Endometrial microvascular endothelial cells (primary cell): ENCODE measurements around the gene OR2L2. TPM values are rescaled to one million over a fixed set of nuclear protein-coding genes. Genes with fewer than 3 reads are reported as not detected.
"Not testable (repeated sequence)": the region's sequence is repeated elsewhere in the genome, so short reads cannot be mapped to it uniquely, and the experiment has no call there.

Experiments
- in situ Hi-C: cut with HindIII; loops from 2 replicates; pipeline ENCODE4 v1.10.0; 2017; ENCODE audit warnings: low sequenced_read_pairs, low pct_unique_long_range_greater_than_20kb; ENCODE audit errors: inconsistent ontology term
- total RNA-seq: library from RNA; depleted of rRNA; stranded (reverse); fragments of >200 nt; gene quantifications from one replicate; pipeline ENCODE4 v1.2.3, GENCODE V29; 2015; ENCODE audit errors: inconsistent ontology term

OR2L2 gene, protein sequence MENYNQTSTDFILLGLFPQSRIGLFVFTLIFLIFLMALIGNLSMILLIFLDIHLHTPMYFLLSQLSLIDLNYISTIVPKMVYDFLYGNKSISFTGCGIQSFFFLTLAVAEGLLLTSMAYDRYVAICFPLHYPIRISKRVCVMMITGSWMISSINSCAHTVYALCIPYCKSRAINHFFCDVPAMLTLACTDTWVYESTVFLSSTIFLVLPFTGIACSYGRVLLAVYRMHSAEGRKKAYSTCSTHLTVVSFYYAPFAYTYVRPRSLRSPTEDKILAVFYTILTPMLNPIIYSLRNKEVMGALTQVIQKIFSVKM
- not detected for total RNA-seq

- in situ Hi-C loops = no loop called here
Observed at GRCh38 chr1:248029770-248030169, at the start of gene OR2L2. TSS of gene OR2L2 (plus strand) at chr1:248030070. CDS start at chr1:248038268, 8,198 bp downstream.

- in situ Hi-C loops = no loop called here
Observed at GRCh38 chr1:247992986-247993385, 36.9 kb upstream of the OR2L2 start.

- in situ Hi-C loops = no loop called here
Observed at GRCh38 chr1:247998811-247999210, 31.1 kb upstream of the OR2L2 start.

DNA sequence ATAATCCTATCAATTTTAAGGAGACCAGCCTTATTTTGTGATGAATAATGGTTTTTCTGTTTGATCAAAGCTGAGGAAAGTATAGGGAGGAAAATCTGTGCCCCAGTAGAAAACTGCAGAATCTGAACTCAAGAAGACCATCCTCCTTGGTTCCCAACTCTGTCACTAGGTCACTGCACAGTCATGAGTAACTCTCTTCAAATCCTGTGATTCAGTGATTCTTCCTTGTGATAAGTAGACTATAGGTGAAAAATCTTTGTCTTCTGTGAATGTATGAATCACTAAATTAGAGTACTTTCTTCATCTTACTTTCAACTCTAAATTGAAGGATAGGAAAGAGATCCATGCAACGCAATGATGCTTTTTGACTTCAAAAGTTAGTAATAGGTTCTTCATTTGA is 29.7 kb upstream of the OR2L2 start:
- in situ Hi-C loops = no loop called here

GRCh38 chr1:248007778-248008177 is 22.1 kb upstream of the OR2L2 start:
- in situ Hi-C loops = no loop called here

DNA sequence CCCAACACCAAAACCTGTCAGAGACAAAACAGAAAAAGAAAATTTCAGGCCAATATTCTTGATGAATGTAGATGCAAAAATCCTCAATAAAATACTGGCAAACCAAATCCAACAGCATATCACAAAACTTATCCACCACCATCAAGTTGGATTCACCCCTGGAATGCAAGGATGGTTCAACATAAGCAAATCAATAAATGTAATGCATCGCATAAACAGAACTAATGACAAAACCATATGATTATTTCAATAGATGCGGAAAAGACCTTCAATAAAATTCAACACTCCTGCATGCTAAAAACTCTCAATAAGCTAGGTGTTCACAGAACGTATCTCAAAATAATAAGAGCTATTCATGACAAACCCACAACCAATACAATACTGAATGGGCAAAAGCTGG is 20.2 kb upstream of the OR2L2 start:
- in situ Hi-C loops = no loop called here

- in situ Hi-C loops = no loop called here
Observed at GRCh38 chr1:248013229-248013710, 16.6 kb upstream of the OR2L2 start, which contains the start of gene OR2L5. TSS of gene OR2L5 (plus strand) at chr1:248013660. CDS start at chr1:248021948, 8,288 bp downstream.

DNA sequence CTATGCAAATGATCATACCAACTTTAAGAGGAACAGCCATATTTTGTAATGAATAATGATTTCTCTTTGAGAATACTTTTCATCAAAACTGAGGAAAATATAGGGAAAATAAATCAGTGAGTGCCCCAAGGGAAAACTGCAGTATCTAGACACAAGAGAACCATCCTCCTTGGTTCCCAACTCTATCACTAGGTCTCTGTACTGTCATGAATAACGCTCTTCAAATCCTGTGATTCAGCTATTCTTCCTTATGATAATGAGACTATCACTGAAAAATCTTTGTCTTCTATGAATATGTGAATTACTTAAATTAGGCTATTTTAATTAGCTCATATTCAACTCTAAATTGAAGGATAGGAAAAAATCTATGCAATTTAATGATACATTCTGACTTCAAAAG is 14.1 kb upstream of the OR2L2 start:
- in situ Hi-C loops = no loop called here

DNA sequence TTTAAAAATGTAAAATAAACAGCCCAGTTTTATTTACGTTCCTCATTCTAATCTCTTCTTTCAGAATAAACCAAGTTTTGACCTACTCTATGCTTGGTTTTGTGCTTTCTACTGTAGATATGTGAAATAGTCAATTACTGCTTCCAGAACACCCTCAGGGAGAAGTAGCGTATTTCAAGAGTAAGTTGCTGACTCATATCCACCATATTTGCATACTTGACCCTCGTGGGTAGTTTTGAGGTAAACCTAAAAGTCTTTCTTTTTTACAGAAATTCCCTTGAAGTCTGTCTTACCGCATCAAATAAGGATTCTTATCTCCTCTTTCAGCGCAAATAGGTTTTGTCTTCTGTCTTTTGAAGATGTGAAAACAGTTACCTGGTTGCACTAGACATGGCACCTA is 15.3 kb downstream of the OR2L2 start:
- in situ Hi-C loops = no loop called here

GRCh38 chr1:248046536-248046935 is 16.7 kb downstream of the OR2L2 start, which contains the start of gene OR2L3:
TSS of gene OR2L3 (plus strand) at chr1:248046836. CDS start at chr1:248060682, 13,846 bp downstream.
- in situ Hi-C loops = no loop called here

DNA sequence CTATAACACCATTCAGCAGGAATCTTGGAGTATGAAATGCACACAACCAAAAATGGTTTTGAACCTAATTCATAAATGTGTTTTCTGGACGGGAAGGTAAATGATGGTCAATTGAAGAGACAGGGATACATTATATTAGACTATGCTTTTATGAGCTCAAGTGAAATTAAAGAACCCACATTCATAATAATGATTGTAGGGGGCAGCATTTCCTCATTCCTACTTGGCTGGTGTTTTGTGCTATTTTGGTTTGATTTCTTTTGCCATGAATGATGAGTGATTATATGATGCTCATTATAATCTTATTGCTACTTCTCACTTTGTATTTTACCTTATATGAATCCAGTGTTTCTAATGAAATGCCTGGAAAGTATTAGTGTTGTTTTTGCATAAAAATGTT is 17.1 kb downstream of the OR2L2 start:
- in situ Hi-C loops = no loop called here

DNA sequence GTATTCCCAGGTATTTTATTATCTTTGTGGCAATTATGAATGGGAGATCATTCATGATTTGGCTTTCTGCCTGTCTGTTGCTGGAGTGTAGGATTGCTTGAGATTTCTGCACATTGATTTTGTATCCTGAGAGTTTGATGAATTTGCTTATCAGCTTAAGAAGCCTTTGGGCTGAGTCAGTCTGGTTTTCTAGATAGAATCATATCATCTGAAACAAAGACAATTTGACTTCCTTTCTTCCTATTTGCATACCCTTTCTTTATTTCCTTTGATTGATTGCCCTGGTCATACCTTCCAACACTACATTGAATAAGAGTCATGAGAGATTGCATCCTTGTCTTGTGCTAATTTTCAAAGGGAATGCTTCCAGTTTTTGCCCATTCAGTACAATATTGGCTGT is 24.8 kb downstream of the OR2L2 start:
- in situ Hi-C loops = no loop called here

DNA sequence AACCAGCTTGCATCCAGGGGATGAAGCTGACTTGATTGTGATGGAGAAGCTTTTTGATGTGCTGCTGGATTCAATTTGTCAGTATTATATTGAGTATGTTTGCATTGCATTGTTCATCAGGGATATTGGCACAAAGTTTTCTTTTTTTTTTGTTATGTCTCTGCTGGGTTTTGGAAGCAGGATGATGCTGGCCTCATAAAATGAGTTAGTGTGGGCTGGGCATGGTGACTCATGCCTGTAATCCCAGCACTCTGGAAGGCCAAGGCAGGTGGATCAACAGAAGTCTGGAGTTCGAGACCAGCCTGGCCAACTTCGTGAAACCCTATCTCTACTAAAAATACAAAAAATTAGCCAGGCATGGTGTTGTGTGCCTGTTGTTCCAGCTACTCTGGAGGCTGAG is 25.4 kb downstream of the OR2L2 start:
- in situ Hi-C loops = no loop called here

GRCh38 chr1:248065071-248065470 is 35.2 kb downstream of the OR2L2 start:
- in situ Hi-C loops = no loop called here

DNA sequence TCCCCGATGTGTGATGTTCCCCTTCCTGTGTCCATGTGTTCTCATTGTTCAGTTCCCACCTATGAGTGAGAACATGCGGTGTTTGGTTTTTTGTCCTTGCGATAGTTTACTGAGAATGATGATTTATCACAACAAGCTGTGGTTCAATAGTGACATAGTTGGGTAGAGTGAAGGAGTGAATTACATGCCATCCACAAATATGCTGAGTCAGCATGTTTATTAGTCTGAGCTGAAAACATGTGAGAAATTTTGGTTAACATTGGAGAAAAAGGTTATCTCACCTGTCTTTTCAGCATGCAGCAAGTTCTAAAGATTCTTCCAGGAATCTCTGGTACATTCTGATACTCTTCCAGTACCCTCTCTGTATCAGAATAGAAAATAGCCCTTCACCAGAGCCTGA is 35.7 kb downstream of the OR2L2 start:
- in situ Hi-C loops = no loop called here

DNA sequence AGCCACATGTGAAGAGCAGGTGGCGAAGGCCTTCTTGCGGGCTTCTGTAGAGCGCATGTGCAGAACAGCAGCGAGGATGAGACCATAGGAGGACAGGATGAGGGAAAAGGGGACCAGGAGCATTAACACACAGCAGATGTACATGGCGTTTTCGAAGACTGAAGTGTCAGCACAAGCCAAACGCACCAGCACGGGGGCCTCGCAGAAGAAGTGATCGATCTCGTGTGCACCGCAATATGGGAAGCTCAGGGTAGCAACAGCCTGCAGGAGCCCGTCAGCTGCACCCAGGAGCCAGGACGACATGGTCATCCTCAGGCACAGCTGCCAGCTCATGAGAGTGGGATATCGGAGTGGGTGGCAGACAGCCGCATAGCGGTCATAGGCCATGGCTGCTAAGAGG is 54.0 kb downstream of the OR2L2 start:
- in situ Hi-C loops = not testable (repeated sequence)

Other genes with a start within 250 kb of the OR2L2 start
- gene OR14A16, start 206.0 kb upstream of the OR2L2 start, total RNA-seq = not detected
- gene OR11L1, start 188.2 kb upstream of the OR2L2 start, total RNA-seq = not detected
- gene TRIM58, start 172.9 kb upstream of the OR2L2 start, total RNA-seq = 0.65 TPM
- not detected for gene OR2W3, start 134.5 kb upstream of the OR2L2 start, total RNA-seq
- gene OR2T8, start 109.8 kb upstream of the OR2L2 start, total RNA-seq = not detected
- not detected for gene OR2AJ1, start 105.2 kb upstream of the OR2L2 start, total RNA-seq
- gene OR2L8, start 81.2 kb upstream of the OR2L2 start, total RNA-seq = not detected
- not detected for gene OR2AK2, start 64.8 kb upstream of the OR2L2 start, total RNA-seq
- not detected for gene OR2L5, start 16.4 kb upstream of the OR2L2 start, total RNA-seq
- not detected for gene OR2L3, start 16.8 kb downstream of the OR2L2 start, total RNA-seq
- gene OR2L13, start 65.1 kb downstream of the OR2L2 start, total RNA-seq = not detected
- not detected for gene OR2M5, start 115.1 kb downstream of the OR2L2 start, total RNA-seq
- not detected for gene OR2M2, start 144.8 kb downstream of the OR2L2 start, total RNA-seq
- not detected for gene OR2M3, start 167.2 kb downstream of the OR2L2 start, total RNA-seq
- not detected for gene OR2M4, start 201.3 kb downstream of the OR2L2 start, total RNA-seq
- gene OR2T33, start 247.9 kb downstream of the OR2L2 start, total RNA-seq = not detected